ENCODE measurements around the gene NTN1. TPM values are rescaled to one million over a fixed set of nuclear protein-coding genes. Genes with fewer than 3 reads are reported as not detected.

Gene NTN1
- total and polyA plus RNA-seq, 2 of the 13 experiments (the other 11 are each of a cell fraction or from before 2014, with no cell fraction given): 0.04 to 0.05 TPM

- H3K4me1 ChIP-seq (ENCODE audit: insufficient read depth, low read length): no peaks in the 10 kb centered on the region
- no peaks in the 10 kb centered on the region for H3K9me3 ChIP-seq (ENCODE audit: low read length)
- H4K20me1 ChIP-seq (ENCODE audit: insufficient read depth, low read length): no peaks in the 10 kb centered on the region
- FAIRE-seq (no peak), ATAC-seq (no peak), DNase-seq (ENCODE audit: low spot score) (no peak)
- 34% methylated on average over 25 of the region's 58 CpGs for WGBS (ENCODE audit: low lambda C conversion rate)
- ChIA-PET POLR2A (no interaction called here), CTCF (ENCODE audit: low intra/inter-chr PET ratio, low total read pairs) (no interaction called here)
- in situ Hi-C loops (cut with HindIII; ENCODE audit: extremely low pct_ligation_motif_present, low pct_unique_long_range_greater_than_20kb): no loop called here
- no peak overlapping the region for H3K27ac ChIP-seq (ENCODE audit: extremely low read length, insufficient read depth, low read length)
- H3K4me2 ChIP-seq (ENCODE audit: low read depth, low read length): no peak overlapping the region
- H3K4me3 ChIP-seq (replicated peaks in 1 of 3; ENCODE audit: insufficient read depth in 1 of 3, low read depth in 2 of 3, low read length in 3 of 3): no peak overlapping the region
- no peak overlapping the region for H3K9ac ChIP-seq (ENCODE audit: insufficient read depth, low read depth, low read length)
- intact Hi-C loops (cut with micrococcal nuclease; ENCODE audit: unreplicated experiment): no loop called here
- H3K27me3 ChIP-seq (ENCODE audit: control insufficient read depth in 1 of 2, insufficient read depth in 2 of 2, low read length in 2 of 2): peaks cover 11 to 46% of the 10 kb centered on the region in 2 experiments; a peak in 4 of 5 replicates
- no peak for TF ChIP-seq ZNF441 (CRISPR knock-in tag; IDR thresholded peaks at IDR 0.05; ENCODE audit: borderline replicate concordance)
- TF ChIP-seq, protein P1, sequence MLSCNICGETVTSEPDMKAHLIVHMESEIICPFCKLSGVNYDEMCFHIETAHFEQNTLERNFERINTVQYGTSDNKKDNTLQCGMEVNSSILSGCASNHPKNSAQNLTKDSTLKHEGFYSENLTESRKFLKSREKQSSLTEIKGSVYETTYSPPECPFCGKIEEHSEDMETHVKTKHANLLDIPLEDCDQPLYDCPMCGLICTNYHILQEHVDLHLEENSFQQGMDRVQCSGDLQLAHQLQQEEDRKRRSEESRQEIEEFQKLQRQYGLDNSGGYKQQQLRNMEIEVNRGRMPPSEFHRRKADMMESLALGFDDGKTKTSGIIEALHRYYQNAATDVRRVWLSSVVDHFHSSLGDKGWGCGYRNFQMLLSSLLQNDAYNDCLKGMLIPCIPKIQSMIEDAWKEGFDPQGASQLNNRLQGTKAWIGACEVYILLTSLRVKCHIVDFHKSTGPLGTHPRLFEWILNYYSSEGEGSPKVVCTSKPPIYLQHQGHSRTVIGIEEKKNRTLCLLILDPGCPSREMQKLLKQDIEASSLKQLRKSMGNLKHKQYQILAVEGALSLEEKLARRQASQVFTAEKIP (CRISPR knock-in tag; IDR thresholded peaks at IDR 0.05; ENCODE audit: borderline replicate concordance): no peak
- TF ChIP-seq, protein P2, sequence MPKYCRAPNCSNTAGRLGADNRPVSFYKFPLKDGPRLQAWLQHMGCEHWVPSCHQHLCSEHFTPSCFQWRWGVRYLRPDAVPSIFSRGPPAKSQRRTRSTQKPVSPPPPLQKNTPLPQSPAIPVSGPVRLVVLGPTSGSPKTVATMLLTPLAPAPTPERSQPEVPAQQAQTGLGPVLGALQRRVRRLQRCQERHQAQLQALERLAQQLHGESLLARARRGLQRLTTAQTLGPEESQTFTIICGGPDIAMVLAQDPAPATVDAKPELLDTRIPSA (CRISPR knock-in tag; IDR thresholded peaks at IDR 0.05; ENCODE audit: borderline replicate concordance): no peak
- TF ChIP-seq TOPORS (CRISPR knock-in tag; IDR thresholded peaks at IDR 0.05): no peak
- TF ChIP-seq AGO2 (optimal IDR thresholded peaks at IDR 0.05; ENCODE audit: low read depth, low read length): no peak
- TF ChIP-seq, protein P3, sequence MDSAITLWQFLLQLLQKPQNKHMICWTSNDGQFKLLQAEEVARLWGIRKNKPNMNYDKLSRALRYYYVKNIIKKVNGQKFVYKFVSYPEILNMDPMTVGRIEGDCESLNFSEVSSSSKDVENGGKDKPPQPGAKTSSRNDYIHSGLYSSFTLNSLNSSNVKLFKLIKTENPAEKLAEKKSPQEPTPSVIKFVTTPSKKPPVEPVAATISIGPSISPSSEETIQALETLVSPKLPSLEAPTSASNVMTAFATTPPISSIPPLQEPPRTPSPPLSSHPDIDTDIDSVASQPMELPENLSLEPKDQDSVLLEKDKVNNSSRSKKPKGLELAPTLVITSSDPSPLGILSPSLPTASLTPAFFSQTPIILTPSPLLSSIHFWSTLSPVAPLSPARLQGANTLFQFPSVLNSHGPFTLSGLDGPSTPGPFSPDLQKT (CRISPR knock-in tag; IDR thresholded peaks at IDR 0.05; ENCODE audit: borderline replicate concordance): no peak
- no peak for TF ChIP-seq CHD2 (IDR thresholded peaks at IDR 0.05; ENCODE audit: low read depth, low read length)
- no peak for TF ChIP-seq ZNF616 (CRISPR knock-in tag; IDR thresholded peaks at IDR 0.05; ENCODE audit: low read depth)
- H3K36me3 ChIP-seq (replicated peaks in 1 of 2; ENCODE audit: control insufficient read depth in 1 of 2, insufficient read depth in 2 of 2, low read length in 2 of 2): no peaks in the 10 kb centered on the region
- no TSS peak for BruUV-seq (replicated peaks)
- H2AFZ ChIP-seq (ENCODE audit: low read length): no peak overlapping the region
- H3K79me2 ChIP-seq (ENCODE audit: insufficient read depth, low read length): no peaks in the 10 kb centered on the region
These were observed 17.0 kb upstream of the NTN1 start for GRCh38 chr17:9004132-9004960.

All from HepG2 (cell line).